K562 (cell line): ENCODE results near the gene SLC16A1. TPM values are rescaled to one million over a fixed set of nuclear protein-coding genes. Genes with fewer than 3 reads are reported as not detected.
A peak's percentile ranks its signal among the peaks of the same experiment; 100 is the strongest.

Source experiments
- ATAC-seq: fragments of 200-7000 bp; cut with Tn5 transposase; 3 replicates; pipeline ENCODE4 v1.9.1; 2020; ENCODE audit warnings: moderate library complexity
- BruUV-seq: library from RNA; stranded (reverse); fragments of 400-500 nt; replicated peaks from 2 replicates; lab custom pipeline; 2021; lab: Mats Ljungman, UMichigan
- CTCF ChIA-PET: fragments of 300-600 bp; formaldehyde crosslinking; extraction: SDS; loops from one replicate; lab custom pipeline; 2021; ENCODE audit warnings: low intra/inter-chr PET ratio; lab: Yijun Ruan, JAX
- POLR2A ChIA-PET: fragments of 300-600, 350-650 bp; sonication (Branson Sonifier 250); formaldehyde crosslinking; extraction: SDS; loops from one replicate; lab custom pipeline; 2021; ENCODE audit warnings: antibody characterized with exemption, inconsistent platforms; lab: Yijun Ruan, JAX
- DNase-seq, 4 experiments: peaks; one replicate each; pipeline versions ENCODE4 v3.0.0 to v3.0.0-alpha.2; 2011 to 2018; ENCODE audit warnings: low spot score in 3 of 4, mixed read lengths in 3 of 4; ENCODE audit errors: extremely low read depth in 1 of 4
- FAIRE-seq: peaks from 2 replicates; lab custom pipeline; 2011; peaks lifted over from hg19 to GRCh38; lab: Jason Lieb, UNC
- H2AFZ ChIP-seq: 2 replicates; pipeline ENCODE4 v1.6.0; 2011; ENCODE audit warnings: low read depth, low read length, control low read depth, inconsistent platforms
- H3K27ac ChIP-seq: fragments of 200-600 bp; 3 replicates; pipeline ENCODE4 v1.8.0; 2011; ENCODE audit warnings: low read depth, mild to moderate bottlenecking, control low read depth, inconsistent platforms, low read length, moderate library complexity, mixed read lengths; ENCODE audit errors: extremely low read depth
- H3K27me3 ChIP-seq, 2 experiments: fragments of 300-600 bp in 1 of 2; 2 replicates in 1 of 2; 3 replicates in 1 of 2; pipeline versions ENCODE4 v1.6.0 to v1.8.0; 2011; ENCODE audit warnings: inconsistent platforms in 2 of 2, low read length in 2 of 2, mild to moderate bottlenecking in 1 of 2, mixed read lengths in 1 of 2, moderate library complexity in 1 of 2; ENCODE audit not compliant: control insufficient read depth in 2 of 2, insufficient read depth in 2 of 2
- H3K36me3 ChIP-seq: fragments of 300-600 bp; 3 replicates; pipeline ENCODE4 v1.8.0; 2011; ENCODE audit warnings: mild to moderate bottlenecking, low read length, inconsistent platforms; ENCODE audit not compliant: control insufficient read depth, insufficient read depth
- H3K4me1 ChIP-seq, 2 experiments: fragments of 200-600 bp in 1 of 2; replicated peaks in 1 of 2; 2 replicates in 1 of 2; 3 replicates in 1 of 2; pipeline versions ENCODE4 v1.5.1 to v1.8.0; 2011; ENCODE audit warnings: inconsistent platforms in 2 of 2, low read length in 2 of 2, mild to moderate bottlenecking in 1 of 2, mixed read lengths in 1 of 2, moderate library complexity in 1 of 2; ENCODE audit not compliant: control insufficient read depth in 2 of 2, insufficient read depth in 2 of 2
- H3K4me2 ChIP-seq: 2 replicates; pipeline ENCODE4 v1.6.1; 2011; ENCODE audit warnings: low read length, control low read depth, inconsistent platforms, mixed read lengths; ENCODE audit not compliant: insufficient read depth
- H3K4me3 ChIP-seq: fragments of 200-600 bp; sonication (generic), shearing (Covaris generic); 2 replicates; pipeline ENCODE4 v1.5.1; 2016; ENCODE audit warnings: control low read depth, inconsistent platforms
- H3K79me2 ChIP-seq: fragments of 200-600 bp; 3 replicates; pipeline ENCODE4 v1.8.0; 2011; ENCODE audit warnings: low read length, inconsistent platforms; ENCODE audit not compliant: control insufficient read depth, insufficient read depth
- H3K9ac ChIP-seq, 2 experiments: 2 replicates each; pipeline versions ENCODE4 v1.6.0 to v1.6.1; 2011; ENCODE audit warnings: low read depth in 2 of 2, low read length in 2 of 2, control low read depth in 1 of 2, inconsistent platforms in 1 of 2, mild to moderate bottlenecking in 1 of 2, mixed read lengths in 1 of 2; ENCODE audit not compliant: insufficient read depth in 1 of 2
- H3K9me1 ChIP-seq: one replicate; pipeline ENCODE4 v1.6.0; 2011; ENCODE audit warnings: inconsistent platforms, mild to moderate bottlenecking, low read length, moderate library complexity; ENCODE audit not compliant: control insufficient read depth, insufficient read depth
- H3K9me3 ChIP-seq: replicated peaks from 2 replicates; pipeline ENCODE4 v1.5.1; 2011; ENCODE audit warnings: low read depth, low read length, inconsistent platforms; ENCODE audit not compliant: control insufficient read depth, insufficient read depth
- H4K20me1 ChIP-seq: replicated peaks from 2 replicates; pipeline ENCODE4 v1.6.1; 2011; ENCODE audit warnings: low read length, inconsistent platforms, mixed read lengths; ENCODE audit not compliant: control insufficient read depth, insufficient read depth
- FOXM1 ChIP-seq, 2 experiments: fragments of 450-650 bp in 1 of 2; sonication (generic) in 1 of 2; formaldehyde crosslinking in 1 of 2; IDR thresholded peaks; 2 replicates each; pipeline versions ENCODE4 v1.6.1 to v1.9.0; 2017 to 2022; ENCODE audit warnings: low read depth in 2 of 2, mild to moderate bottlenecking in 2 of 2, missing genetic modification reagents in 1 of 2, moderate library complexity in 1 of 2
- POLR2A ChIP-seq: fragments of 450-650 bp; conservative IDR thresholded peaks from 2 replicates; pipeline ENCODE4 v1.6.1; 2016
- RCOR1 ChIP-seq, 2 experiments: IDR thresholded peaks; 2 replicates each; pipeline ENCODE4 v1.6.1; 2012; ENCODE audit warnings: low read depth in 2 of 2, low read length in 2 of 2, borderline replicate concordance in 1 of 2, improper control_type of control experiment in 1 of 2
- TEAD2 ChIP-seq: fragments of 450-650 bp; IDR thresholded peaks from 2 replicates; pipeline ENCODE4 v1.6.1; 2016; ENCODE audit warnings: missing genetic modification characterization, control low read depth, missing compliant biosample characterization
- ZNF785 ChIP-seq: fragments of 250-450 bp; sonication (Bioruptor Pico); IDR thresholded peaks from 2 replicates; pipeline ENCODE4 v1.4.0; 2020; ENCODE audit warnings: mild to moderate bottlenecking
- WGBS: fragments of 100-300 bp; shearing (Covaris generic); methylation state at CpG from one replicate; pipeline ENCODE4 v1.1.6; 2016; ENCODE audit warnings: low coverage, mixed read lengths; ENCODE audit not compliant: insufficient coverage; ENCODE audit errors: missing lambda C conversion rate; 5-methylcytosine and 5-hydroxymethylcytosine counted together
- in situ Hi-C: fragments of 300-500 bp; cut with MboI; formaldehyde crosslinking; loops from 4 replicates; pipeline ENCODE4 v1.15.0; 2018; ENCODE audit warnings: inconsistent platforms, mixed read lengths
- intact Hi-C: fragments of 100-400 bp; cut with micrococcal nuclease; formaldehyde crosslinking; loops from 2 replicates; pipeline ENCODE4 v1.14.2; 2022
- polyA plus RNA-seq, 8 experiments: library from polyadenylated mRNA; depleted of rRNA in 4 of 8; stranded (reverse) in 5 of 8; unstranded in 3 of 8; fragments of >200 nt; fragmentation: Nextera tagmentation in 2 of 8; fragmentation: Illumina TruSeq in 1 of 8; extraction: Ambion mirVana in 2 of 8; extraction: Trizol in 1 of 8; gene quantifications; 2 replicates each; pipeline versions ENCODE4 v1.2.1 to v1.2.3, GENCODE V29; 2011 to 2014; ENCODE audit warnings: inconsistent platforms in 1 of 8, missing spikeins in 1 of 8
- total RNA-seq, 7 experiments: library from RNA; depleted of rRNA in 6 of 7; stranded (reverse); fragments of >200 nt in 6 of 7; fragmentation: Illumina TruSeq in 2 of 7; extraction: Trizol in 2 of 7; gene quantifications; 2 replicates each; pipeline versions ENCODE4 v1.2.1 to v1.2.3, GENCODE V29; 2011 to 2021; ENCODE audit warnings: low replicate concordance in 1 of 7

Gene SLC16A1
- total and polyA plus RNA-seq, 9 of the 15 experiments (the other 6 are each of a cell fraction or from before 2014, with no cell fraction given), result 73.1 to 244 (median 117) TPM

DNA sequence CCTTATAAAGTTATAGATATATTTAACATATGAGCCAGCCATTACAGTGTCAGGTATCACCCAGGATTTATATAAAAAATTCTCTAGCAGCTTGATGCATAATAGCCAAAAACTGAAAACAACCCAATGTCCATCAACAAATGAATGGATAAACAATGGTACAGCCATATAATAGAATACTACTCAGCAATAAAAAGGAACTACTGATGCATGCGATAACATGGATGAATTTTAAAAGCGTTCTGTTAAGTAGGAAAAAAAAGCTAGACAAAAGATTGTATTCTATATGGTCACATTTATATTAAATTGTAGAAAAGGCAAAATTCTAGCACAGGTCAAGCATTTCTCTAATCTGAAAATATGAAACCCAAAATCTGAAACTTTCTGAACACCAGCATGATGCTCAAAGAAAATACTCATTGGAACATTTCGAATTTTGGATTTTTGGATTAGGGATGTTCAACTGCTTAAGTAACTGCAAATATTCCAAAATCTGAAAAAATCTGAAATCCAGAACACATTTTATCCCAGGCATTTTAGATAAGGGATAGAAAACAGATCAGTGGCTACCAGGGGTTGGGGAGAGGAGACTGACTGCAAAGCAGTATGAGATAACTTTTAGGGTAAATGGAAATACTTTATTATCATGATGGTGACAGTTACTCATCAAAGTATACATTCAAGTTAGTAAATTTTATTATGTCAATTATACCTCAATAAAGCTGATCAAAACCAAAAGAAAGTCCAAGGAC is 22.0 kb downstream of the SLC16A1 start (continued):
- TF ChIP-seq FOXM1 (IDR thresholded peaks at IDR 0.05; ENCODE audit: low read depth), result peak; percentile 9; the same call in 1 of the 2 replicates
- no peak for TF ChIP-seq FOXM1 (CRISPR knock-in tag; IDR thresholded peaks at IDR 0.05; ENCODE audit: low read depth)
- no peak for TF ChIP-seq TEAD2 (tag)
- no peak for TF ChIP-seq POLR2A
- peak; percentile 16 to 84; a peak in 3 of 4 replicates for TF ChIP-seq RCOR1 (IDR thresholded peaks at IDR 0.05; ENCODE audit: borderline replicate concordance in 1 of 2, low read depth in 2 of 2, low read length in 2 of 2)

- Histone ChIP-seq H3K9me1 (no peaks in the 10 kb centered on the region), H3K36me3 (peaks cover 65% of the 10 kb centered on the region), H2AFZ (no peak overlapping the region), H4K20me1 (peaks cover 7% of the 10 kb centered on the region; the same call in 1 of the 2 replicates), H3K9me3 (no peaks in the 10 kb centered on the region), H3K4me1 (peaks cover 3 to 10% of the 10 kb centered on the region in 2 experiments; a peak in 3 of 5 replicates), H3K79me2 (peaks cover 92% of the 10 kb centered on the region), H3K4me3 (no peak overlapping the region), H3K27ac (no peak overlapping the region), H3K27me3 (no peaks in the 10 kb centered on the region), H3K9ac (no peak overlapping the region), H3K4me2 (no peak overlapping the region)
- ATAC-seq (no peak), DNase-seq (no peak), FAIRE-seq (no peak)
- 90% methylated on average over 4 of the region's 4 CpGs for WGBS
- intact Hi-C loops, result no loop called here
- POLR2A ChIA-PET, result interaction anchor here (0.5 to 2.0 kb wide), 8 partner anchors 10 to 1487 kb away, joined by 3 to 12 read pairs (median 4); partner anchors contain the start of gene RSBN1
- CTCF ChIA-PET, result interaction anchor here (0.7 kb wide), 1 partner anchor 63 kb away, joined by 4 read pairs; no protein-coding TSS in a partner anchor
- in situ Hi-C loops, result no loop called here
- no peak for TF ChIP-seq ZNF785 (CRISPR knock-in tag)
- no TSS peak for BruUV-seq
These were observed 26.0 kb downstream of the SLC16A1 start for GRCh38 chr1:112929979-112930378.
